Measurements from ENCODE around the gene EYA4.

EYA4 gene

GRCh38 chr6:133205304-133205703 is 35.9 kb upstream of the EYA4 start:
- H3K4me3 ChIP-seq (replicated peaks; ENCODE audit: low read depth, low read length) = no peak overlapping the region
- DNase-seq (ENCODE audit: low read depth) = no peak
- TF ChIP-seq CTCF (IDR thresholded peaks at IDR 0.05; ENCODE audit: low read length, missing control alignments) = no peak

GRCh38 chr6:133206942-133207341 is 34.2 kb upstream of the EYA4 start:
- DNase-seq (ENCODE audit: low read depth) = no peak
- H3K4me3 ChIP-seq (replicated peaks; ENCODE audit: low read depth, low read length) = no peak overlapping the region
- TF ChIP-seq CTCF (IDR thresholded peaks at IDR 0.05; ENCODE audit: low read length, missing control alignments) = no peak

DNA sequence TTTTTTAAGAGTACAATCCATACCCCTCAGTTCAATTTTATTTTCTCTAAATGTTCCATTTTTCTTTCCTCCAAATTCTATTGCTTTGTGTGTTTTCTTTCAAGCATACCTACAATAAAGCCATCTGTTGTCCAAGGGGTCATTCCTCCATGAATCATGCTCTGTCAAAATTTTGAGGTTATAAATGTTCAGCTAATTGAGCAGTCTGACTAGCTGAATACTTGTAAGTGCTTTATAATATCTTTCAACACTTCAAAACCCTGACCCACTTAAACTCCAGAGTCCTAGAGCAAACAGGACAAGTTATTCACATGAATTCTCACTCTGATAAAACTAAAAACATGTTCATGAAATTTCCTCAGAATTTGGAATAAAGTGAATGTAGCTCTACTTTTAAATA is 33.4 kb upstream of the EYA4 start:
- no peak for DNase-seq (ENCODE audit: low read depth)
- H3K4me3 ChIP-seq (replicated peaks; ENCODE audit: low read depth, low read length) = no peak overlapping the region
- no peak for TF ChIP-seq CTCF (IDR thresholded peaks at IDR 0.05; ENCODE audit: low read length, missing control alignments)

DNA sequence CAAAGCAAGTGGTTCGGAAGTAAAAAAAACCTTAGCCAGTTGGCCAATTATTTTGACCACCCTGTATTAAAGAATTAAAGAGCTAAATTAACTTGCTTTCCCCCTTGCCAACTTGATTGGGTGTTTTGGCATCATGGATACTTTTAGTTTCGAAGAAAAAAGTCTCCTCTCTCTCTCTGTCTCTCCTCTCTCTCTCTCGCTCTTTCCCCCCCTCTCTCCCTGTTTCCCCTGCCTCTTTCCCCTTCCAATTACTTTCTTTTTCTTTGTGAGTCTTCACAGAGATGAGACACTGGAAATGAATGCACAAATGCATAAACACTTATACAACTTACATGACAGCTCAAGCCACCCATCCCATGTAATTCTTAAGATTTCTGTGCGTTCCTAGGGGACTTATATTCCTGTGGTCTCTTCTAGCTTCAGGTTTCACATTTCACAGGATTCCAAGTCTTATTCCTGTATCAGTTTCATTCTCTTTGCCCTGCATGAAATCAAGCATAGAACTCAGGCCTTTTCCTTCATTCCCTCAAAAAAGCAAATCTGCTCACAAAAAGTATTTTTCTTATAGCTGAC is 32.9 kb upstream of the EYA4 start:
- no peak for TF ChIP-seq CTCF (IDR thresholded peaks at IDR 0.05; ENCODE audit: low read length, missing control alignments)
- DNase-seq (ENCODE audit: low read depth) = no peak
- H3K4me3 ChIP-seq (replicated peaks; ENCODE audit: low read depth, low read length) = no peak overlapping the region

DNA sequence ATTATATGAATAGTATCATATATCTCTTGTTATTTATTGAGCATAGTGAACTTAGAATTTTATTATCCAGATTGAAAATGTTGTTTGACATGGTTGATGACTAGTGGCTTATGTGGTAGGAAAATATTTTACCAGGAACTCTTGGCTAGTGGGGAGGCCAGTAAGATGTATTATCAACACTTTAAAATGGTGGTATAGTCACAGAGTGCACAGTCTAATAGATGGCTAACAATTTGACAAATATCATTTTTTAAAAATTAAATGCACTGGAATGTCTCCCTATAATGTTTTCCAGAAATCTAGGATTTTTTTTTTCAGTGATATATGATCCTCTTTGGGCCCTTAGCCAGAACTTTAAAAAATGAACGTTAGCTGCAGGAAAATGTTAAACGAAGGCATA is 26.9 kb upstream of the EYA4 start:
- no peak for TF ChIP-seq CTCF (IDR thresholded peaks at IDR 0.05; ENCODE audit: low read length, missing control alignments)
- no peak for DNase-seq (ENCODE audit: low read depth)

DNA sequence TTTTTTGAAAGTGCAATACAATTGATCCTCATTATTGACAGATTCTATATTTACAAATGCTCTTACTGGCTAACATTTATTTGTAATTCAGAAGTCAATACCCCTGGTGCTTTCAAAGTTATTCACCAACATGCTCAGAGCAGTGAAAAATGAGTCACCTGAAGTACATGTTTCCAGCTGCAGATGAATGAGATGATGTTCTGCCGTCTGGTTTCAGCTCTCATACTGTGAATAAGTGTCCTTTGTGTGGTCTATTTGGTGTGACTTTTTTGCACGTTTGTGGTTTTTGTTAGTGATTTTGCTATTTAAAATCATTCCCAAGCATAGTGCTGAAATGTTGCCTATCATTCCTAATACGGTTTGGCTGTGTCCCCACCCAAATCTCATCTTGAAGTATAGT is 22.3 kb upstream of the EYA4 start:
- no peak for DNase-seq (ENCODE audit: low read depth)
- no peak overlapping the region for H3K4me3 ChIP-seq (replicated peaks; ENCODE audit: low read depth, low read length)
- TF ChIP-seq CTCF (IDR thresholded peaks at IDR 0.05; ENCODE audit: low read length, missing control alignments) = no peak

More for the DNA sequence above, 26.9 kb upstream of the EYA4 start:
- no peak overlapping the region for H3K4me3 ChIP-seq (replicated peaks; ENCODE audit: low read depth, low read length)

GRCh38 chr6:133223452-133224029 is 17.6 kb upstream of the EYA4 start:
- no peak for TF ChIP-seq CTCF (IDR thresholded peaks at IDR 0.05; ENCODE audit: low read length, missing control alignments)
- DNase-seq (ENCODE audit: low read depth) = no peak

More at GRCh38 chr6:133223452-133224029, 17.6 kb upstream of the EYA4 start:
- no peak overlapping the region for H3K4me3 ChIP-seq (replicated peaks; ENCODE audit: low read depth, low read length)

Data from fibroblast of pulmonary artery (primary cell).